ENCODE data around the gene DGKQ.
A peak's percentile ranks its signal among the peaks of the same experiment; 100 is the strongest.
"Not testable (repeated sequence)": the region's sequence is repeated elsewhere in the genome, so short reads cannot be mapped to it uniquely, and the experiment has no call there.

DGKQ gene

GRCh38 chr4:948101-948935, 25.1 kb downstream of the DGKQ start:
- no peak for DNase-seq

- no peak for DNase-seq
These were observed 25.8 kb downstream of the DGKQ start for GRCh38 chr4:947491-947971.

- DNase-seq = no peak
These were observed 26.6 kb downstream of the DGKQ start for GRCh38 chr4:946517-947471.

- no peak for DNase-seq
These were observed 27.3 kb downstream of the DGKQ start for GRCh38 chr4:946103-946450.

- DNase-seq = no peak
These were observed 27.9 kb downstream of the DGKQ start for GRCh38 chr4:945274-946102.

- not testable (repeated sequence) for DNase-seq
These were observed 33.9 kb downstream of the DGKQ start for GRCh38 chr4:939508-939907.

GRCh38 chr4:932713-933070, 40.7 kb downstream of the DGKQ start:
- DNase-seq = no peak

- peak; percentile 55 to 82 for DNase-seq
These were observed 41.2 kb downstream of the DGKQ start, which contains the start of the genes GAK and TMEM175 for GRCh38 chr4:931960-932712. GAK (minus strand) TSS chr4:932316; CDS start chr4:932187, 129 bp downstream. TMEM175 (plus strand) TSS chr4:932460; CDS start chr4:947740, 15,280 bp downstream.

GRCh38 chr4:931194-931959, 42.0 kb downstream of the DGKQ start:
- DNase-seq = no peak

GRCh38 chr4:930827-931193, 42.6 kb downstream of the DGKQ start:
- DNase-seq = no peak

GRCh38 chr4:930028-930551, 43.3 kb downstream of the DGKQ start:
- DNase-seq = no peak

GRCh38 chr4:929096-929765, 44.1 kb downstream of the DGKQ start:
- no peak for DNase-seq

GRCh38 chr4:927566-927965, 45.8 kb downstream of the DGKQ start:
- DNase-seq = not testable (repeated sequence)

- DNase-seq = no peak
These were observed 46.8 kb downstream of the DGKQ start for GRCh38 chr4:926538-926937.

- no peak for DNase-seq
These were observed 47.4 kb downstream of the DGKQ start for GRCh38 chr4:925771-926500.

GRCh38 chr4:925171-925570, 48.2 kb downstream of the DGKQ start:
- DNase-seq = no peak

GRCh38 chr4:924107-925096, 49.0 kb downstream of the DGKQ start:
- no peak for DNase-seq

GRCh38 chr4:921830-922331, 51.5 kb downstream of the DGKQ start:
- DNase-seq = no peak

Measured in cerebellar nuclear complex (tissue), 1 donor.